Kidney tubule cell (primary cell): ENCODE measurements around the gene MYL3.

Experiments
- DNase-seq: peaks from one replicate; pipeline ENCODE4 v3.0.0-alpha.2; 2018; ENCODE audit warnings: low spot score

MYL3 gene

GRCh38 chr3:46850468-46850779 lies 12.8 kb downstream of the MYL3 start:
- DNase-seq, result no peak

- no peak for DNase-seq
These were observed 13.4 kb downstream of the MYL3 start for GRCh38 chr3:46849686-46850467.

- no peak for DNase-seq
These were observed 14.1 kb downstream of the MYL3 start for GRCh38 chr3:46849045-46849631.

- peak; percentile 42 for DNase-seq
These were observed 14.8 kb downstream of the MYL3 start for GRCh38 chr3:46848271-46849044.

- no peak for DNase-seq
These were observed 15.5 kb downstream of the MYL3 start for GRCh38 chr3:46847744-46848143.

GRCh38 chr3:46846624-46847542 lies 16.4 kb downstream of the MYL3 start:
- DNase-seq, result no peak

GRCh38 chr3:46845860-46846623 lies 17.2 kb downstream of the MYL3 start:
- peak; percentile 73 for DNase-seq

GRCh38 chr3:46845397-46845859 lies 17.8 kb downstream of the MYL3 start:
- peak; percentile 58 for DNase-seq

- DNase-seq, result no peak
These were observed 18.3 kb downstream of the MYL3 start for GRCh38 chr3:46844881-46845312.

- DNase-seq, result no peak
These were observed 18.8 kb downstream of the MYL3 start for GRCh38 chr3:46844397-46844796.

- no peak for DNase-seq
These were observed 19.7 kb downstream of the MYL3 start for GRCh38 chr3:46843508-46843907.

- no peak for DNase-seq
These were observed 22.8 kb downstream of the MYL3 start for GRCh38 chr3:46840491-46840890.

- no peak for DNase-seq
These were observed 24.9 kb downstream of the MYL3 start for GRCh38 chr3:46838301-46838700.

GRCh38 chr3:46835491-46835890 lies 27.8 kb downstream of the MYL3 start:
- DNase-seq, result no peak

GRCh38 chr3:46835054-46835453 lies 28.2 kb downstream of the MYL3 start:
- DNase-seq, result no peak

- DNase-seq, result no peak
These were observed 29.6 kb downstream of the MYL3 start for GRCh38 chr3:46833346-46834300.

- DNase-seq, result no peak
These were observed 31.4 kb downstream of the MYL3 start for GRCh38 chr3:46831841-46832240.

GRCh38 chr3:46831316-46831715 lies 31.9 kb downstream of the MYL3 start:
- DNase-seq, result no peak

GRCh38 chr3:46830801-46831200 lies 32.4 kb downstream of the MYL3 start:
- DNase-seq, result no peak

- DNase-seq, result no peak
These were observed 33.5 kb downstream of the MYL3 start for GRCh38 chr3:46829699-46830208.
